ENCODE measurements around the gene TMEM144. TPM values are rescaled to one million over a fixed set of nuclear protein-coding genes. Genes with fewer than 3 reads are reported as not detected.
A peak's percentile ranks its signal among the peaks of the same experiment; 100 is the strongest.

TMEM144 gene
- polyA plus RNA-seq (2013, experiment 1 of 2), result 1.7 TPM
- 2.0 TPM for polyA plus RNA-seq (2013, experiment 2 of 2)

GRCh38 chr4:158209825-158210807 lies at the start of gene TMEM144:
Gene TMEM144 (plus strand): TSS chr4:158210486. CDS start chr4:158212668, 2,182 bp downstream.
- H3K9ac ChIP-seq (ENCODE audit: low read length), result peak within 1 kb of the TSS; percentile 95
- no peak within 1 kb of the TSS for H2BK15ac ChIP-seq (ENCODE audit: low read depth, poor library complexity, severe bottlenecking)
- H2BK5ac ChIP-seq (ENCODE audit: low read depth, low read length, poor library complexity, severe bottlenecking), result no peak within 1 kb of the TSS
- peak within 1 kb of the TSS; percentile 71 to 91 for H3K18ac ChIP-seq (ENCODE audit: low read depth in 1 of 2, low read length in 2 of 2)
- peaks cover 2% of the 10 kb centered on the region for H3K4me1 ChIP-seq (ENCODE audit: control insufficient read depth, insufficient read depth, low read depth, low read length)
- no peaks in the 10 kb centered on the region for H3K36me3 ChIP-seq (ENCODE audit: control insufficient read depth in 1 of 2, insufficient read depth in 2 of 2, low read depth in 1 of 2, low read length in 2 of 2)
- peak within 1 kb of the TSS in 1 of 2 experiments; percentile 85 for H2BK12ac ChIP-seq (ENCODE audit: low read length in 2 of 2)
- H3K79me1 ChIP-seq (replicated peaks; ENCODE audit: low read length, poor library complexity, severe bottlenecking), result no peaks in the 10 kb centered on the region
- peak within 1 kb of the TSS; percentile 45 for H3K4me2 ChIP-seq (ENCODE audit: low read length, poor library complexity, severe bottlenecking)
- no peak within 1 kb of the TSS for H2AK5ac ChIP-seq (ENCODE audit: low read length, severe bottlenecking)
- peak within 1 kb of the TSS in 1 of 2 experiments; percentile 77 for H3K4me3 ChIP-seq (ENCODE audit: insufficient read depth in 1 of 2, low read depth in 1 of 2, low read length in 2 of 2)
- 13% methylated on average over 31 of the region's 34 CpGs for WGBS
- H2AFZ ChIP-seq (ENCODE audit: low read depth, low read length), result peak within 1 kb of the TSS; percentile 87
- peak within 1 kb of the TSS; percentile 69 for H3K27ac ChIP-seq (ENCODE audit: low read length, poor library complexity, severe bottlenecking)
- H3K4ac ChIP-seq (ENCODE audit: low read depth in 1 of 2, low read length in 2 of 2), result no peak within 1 kb of the TSS
- H4K8ac ChIP-seq (ENCODE audit: low read length), result peak within 1 kb of the TSS; percentile 81
- H3K27me3 ChIP-seq (ENCODE audit: control insufficient read depth in 1 of 2, insufficient read depth in 1 of 2, low read length in 2 of 2), result no peaks in the 10 kb centered on the region
- no peak within 1 kb of the TSS for H3K14ac ChIP-seq (ENCODE audit: low read length in 2 of 2)
- DNase-seq, result peak; percentile 93
- no peak within 1 kb of the TSS for H2BK120ac ChIP-seq (ENCODE audit: low read depth, low read length)
- peak within 1 kb of the TSS; percentile 23 for H4K91ac ChIP-seq (ENCODE audit: low read length)
- no peak within 1 kb of the TSS for H3K23ac ChIP-seq (ENCODE audit: low read length in 2 of 2)
- H3K9me3 ChIP-seq (ENCODE audit: control insufficient read depth, low read length), result no peaks in the 10 kb centered on the region

GRCh38 chr4:158161551-158162354 lies 48.5 kb upstream of the TMEM144 start:
- Histone ChIP-seq H3K36me3 (ENCODE audit: control insufficient read depth in 1 of 2, insufficient read depth in 2 of 2, low read depth in 1 of 2, low read length in 2 of 2) (peaks cover 0 to 13% of the 10 kb centered on the region in 2 experiments), H4K91ac (ENCODE audit: low read length) (no peak overlapping the region), H3K27me3 (ENCODE audit: control insufficient read depth in 1 of 2, insufficient read depth in 1 of 2, low read length in 2 of 2) (no peaks in the 10 kb centered on the region), H2AFZ (ENCODE audit: low read depth, low read length) (no peak overlapping the region), H2AK5ac (ENCODE audit: low read length, severe bottlenecking) (peak overlapping the region; percentile 49), H3K4me3 (ENCODE audit: insufficient read depth in 1 of 2, low read depth in 1 of 2, low read length in 2 of 2) (peak overlapping the region in 1 of 2 experiments; percentile 25), H2BK5ac (ENCODE audit: low read depth, low read length, poor library complexity, severe bottlenecking) (peak overlapping the region; percentile 36), H3K27ac (ENCODE audit: low read length, poor library complexity, severe bottlenecking) (peak overlapping the region; percentile 93), H3K4ac (ENCODE audit: low read depth in 1 of 2, low read length in 2 of 2) (peak overlapping the region in 1 of 2 experiments; percentile 11), H3K4me1 (ENCODE audit: control insufficient read depth, insufficient read depth, low read depth, low read length) (peaks cover 2% of the 10 kb centered on the region), H2BK15ac (ENCODE audit: low read depth, poor library complexity, severe bottlenecking) (no peak overlapping the region), H3K14ac (ENCODE audit: low read length in 2 of 2) (no peak overlapping the region), H3K4me2 (ENCODE audit: low read length, poor library complexity, severe bottlenecking) (no peak overlapping the region), H3K9me3 (ENCODE audit: control insufficient read depth, low read length) (no peaks in the 10 kb centered on the region), H2BK12ac (ENCODE audit: low read length in 2 of 2) (no peak overlapping the region), H4K8ac (ENCODE audit: low read length) (no peak overlapping the region), H2BK120ac (ENCODE audit: low read depth, low read length) (no peak overlapping the region), H3K9ac (ENCODE audit: low read length) (peak overlapping the region; percentile 76), H3K79me1 (replicated peaks; ENCODE audit: low read length, poor library complexity, severe bottlenecking) (peaks cover 4% of the 10 kb centered on the region), H3K23ac (ENCODE audit: low read length in 2 of 2) (no peak overlapping the region), H3K18ac (ENCODE audit: low read depth in 1 of 2, low read length in 2 of 2) (peak overlapping the region; percentile 12 to 78)
- WGBS, result 1% methylated on average over 6 of the region's 6 CpGs
- DNase-seq, result peak; percentile 93

GRCh38 chr4:158162631-158163030 lies 47.7 kb upstream of the TMEM144 start:
- H2AFZ ChIP-seq (ENCODE audit: low read depth, low read length), result no peak overlapping the region
- H3K9me3 ChIP-seq (ENCODE audit: control insufficient read depth, low read length), result no peaks in the 10 kb centered on the region
- H3K4ac ChIP-seq (ENCODE audit: low read depth in 1 of 2, low read length in 2 of 2), result peak overlapping the region in 1 of 2 experiments; percentile 29
- H2BK12ac ChIP-seq (ENCODE audit: low read length in 2 of 2), result peak overlapping the region in 1 of 2 experiments; percentile 87
- H4K91ac ChIP-seq (ENCODE audit: low read length), result no peak overlapping the region
- peak overlapping the region in 1 of 2 experiments; percentile 35 for H3K14ac ChIP-seq (ENCODE audit: low read length in 2 of 2)
- no peak overlapping the region for H3K4me2 ChIP-seq (ENCODE audit: low read length, poor library complexity, severe bottlenecking)
- H3K27ac ChIP-seq (ENCODE audit: low read length, poor library complexity, severe bottlenecking), result peak overlapping the region; percentile 93
- no peak overlapping the region for H2BK120ac ChIP-seq (ENCODE audit: low read depth, low read length)
- no peak overlapping the region for H2BK15ac ChIP-seq (ENCODE audit: low read depth, poor library complexity, severe bottlenecking)
- peak overlapping the region; percentile 57 for H2AK5ac ChIP-seq (ENCODE audit: low read length, severe bottlenecking)
- peaks cover 2% of the 10 kb centered on the region for H3K4me1 ChIP-seq (ENCODE audit: control insufficient read depth, insufficient read depth, low read depth, low read length)
- peak overlapping the region in 1 of 2 experiments; percentile 9 for H3K23ac ChIP-seq (ENCODE audit: low read length in 2 of 2)
- 93% methylated on average over 4 of the region's 5 CpGs for WGBS
- DNase-seq, result peak; percentile 66
- no peaks in the 10 kb centered on the region for H3K27me3 ChIP-seq (ENCODE audit: control insufficient read depth in 1 of 2, insufficient read depth in 1 of 2, low read length in 2 of 2)
- H4K8ac ChIP-seq (ENCODE audit: low read length), result no peak overlapping the region
- H3K9ac ChIP-seq (ENCODE audit: low read length), result peak overlapping the region; percentile 58
- no peak overlapping the region for H3K4me3 ChIP-seq (ENCODE audit: insufficient read depth in 1 of 2, low read depth in 1 of 2, low read length in 2 of 2)
- H3K18ac ChIP-seq (ENCODE audit: low read depth in 1 of 2, low read length in 2 of 2), result peak overlapping the region in 1 of 2 experiments; percentile 80
- no peak overlapping the region for H2BK5ac ChIP-seq (ENCODE audit: low read depth, low read length, poor library complexity, severe bottlenecking)
- peaks cover 4% of the 10 kb centered on the region for H3K79me1 ChIP-seq (replicated peaks; ENCODE audit: low read length, poor library complexity, severe bottlenecking)
- peaks cover 0 to 13% of the 10 kb centered on the region in 2 experiments for H3K36me3 ChIP-seq (ENCODE audit: control insufficient read depth in 1 of 2, insufficient read depth in 2 of 2, low read depth in 1 of 2, low read length in 2 of 2)
